WTC11 (cell line): ENCODE results near the gene GNAI1. TPM values are rescaled to one million over a fixed set of nuclear protein-coding genes. Genes with fewer than 3 reads are reported as not detected.

Experiments
- ATAC-seq: fragments of 200-7000 bp; cut with Tn5 transposase; 2 replicates; pipeline ENCODE4 v1.10.0; 2021; ENCODE audit warnings: mild to moderate bottlenecking, moderate library complexity
- CTCF ChIA-PET: fragments of 300-600 bp; sonication (Branson Sonifier 250); formaldehyde crosslinking; loops from one replicate; lab custom pipeline; 2021; ENCODE audit warnings: antibody characterized with exemption; lab: Charles Lee
- POLR2A ChIA-PET: fragments of 350-600 bp; sonication (Branson Sonifier 250); formaldehyde crosslinking; loops from one replicate; lab custom pipeline; 2021; ENCODE audit warnings: antibody characterized with exemption; lab: Charles Lee
- DNase-seq: peaks from one replicate; pipeline ENCODE4 v3.0.0; 2021; ENCODE audit warnings: low spot score
- H3K27ac Mint-ChIP-seq: 2 replicates; pipeline ENCODE4 v1.8.0; 2021; ENCODE audit warnings: mixed read lengths
- H3K27me3 Mint-ChIP-seq: 2 replicates; pipeline ENCODE4 v1.8.0; 2021; ENCODE audit warnings: low read depth, mild to moderate bottlenecking, moderate library complexity, mixed read lengths
- H3K36me3 Mint-ChIP-seq: 2 replicates; pipeline ENCODE4 v1.8.0; 2021; ENCODE audit warnings: mixed read lengths
- H3K4me1 Mint-ChIP-seq: 2 replicates; pipeline ENCODE4 v1.8.0; 2022; ENCODE audit warnings: mixed read lengths
- H3K4me3 Mint-ChIP-seq: 2 replicates; pipeline ENCODE4 v1.8.0; 2021; ENCODE audit warnings: mild to moderate bottlenecking, moderate library complexity, mixed read lengths
- H3K9me3 Mint-ChIP-seq: 2 replicates; pipeline ENCODE4 v1.8.0; 2021; ENCODE audit warnings: mixed read lengths
- ARID4B ChIP-seq: sonication (generic); formaldehyde crosslinking; IDR thresholded peaks from 2 replicates; pipeline ENCODE4 v1.8.0; 2023; ENCODE audit warnings: missing genetic modification reagents, mild to moderate bottlenecking, borderline replicate concordance
- E2F4 ChIP-seq: sonication (generic); formaldehyde crosslinking; IDR thresholded peaks from 2 replicates; pipeline ENCODE4 v1.8.1; 2022; ENCODE audit warnings: low read depth, mild to moderate bottlenecking, moderate library complexity, missing genetic modification reagents, borderline replicate concordance
- E2F5 ChIP-seq: sonication (generic); formaldehyde crosslinking; IDR thresholded peaks from 2 replicates; pipeline ENCODE4 v1.8.1; 2022; ENCODE audit warnings: mild to moderate bottlenecking, moderate library complexity, missing genetic modification reagents
- ETV6 ChIP-seq: sonication (generic); formaldehyde crosslinking; IDR thresholded peaks from 2 replicates; pipeline ENCODE4 v1.8.1; 2022; ENCODE audit warnings: mild to moderate bottlenecking, missing genetic modification reagents
- GRHL2 ChIP-seq: fragments of 250-450 bp; sonication (Bioruptor Pico); IDR thresholded peaks from 2 replicates; pipeline ENCODE4 v1.8.0; 2022; ENCODE audit warnings: mild to moderate bottlenecking, moderate library complexity; ENCODE audit not compliant: insufficient replicate concordance, severe bottlenecking
- NFE2L1 ChIP-seq: sonication (generic); formaldehyde crosslinking; IDR thresholded peaks from 2 replicates; pipeline ENCODE4 v1.8.1; 2023; ENCODE audit warnings: missing genetic modification reagents
- NFYB ChIP-seq: sonication (generic); formaldehyde crosslinking; conservative IDR thresholded peaks from 2 replicates; pipeline ENCODE4 v1.8.0; 2022; ENCODE audit warnings: low read depth, missing genetic modification reagents
- NR3C1 ChIP-seq: sonication (generic); formaldehyde crosslinking; conservative IDR thresholded peaks from 2 replicates; pipeline ENCODE4 v1.8.1; 2023; ENCODE audit warnings: low read depth, mild to moderate bottlenecking, missing genetic modification reagents
- ZNF138 ChIP-seq: sonication (generic); formaldehyde crosslinking; conservative IDR thresholded peaks from 2 replicates; pipeline ENCODE4 v1.8.1; 2022; ENCODE audit warnings: mild to moderate bottlenecking, moderate library complexity, missing genetic modification reagents
- ZNF219 ChIP-seq: sonication (generic); formaldehyde crosslinking; IDR thresholded peaks from 2 replicates; pipeline ENCODE4 v1.8.0; 2023; ENCODE audit warnings: missing genetic modification reagents, mild to moderate bottlenecking, borderline replicate concordance
- ZNF423 ChIP-seq: fragments of 250-450 bp; sonication (Bioruptor Pico); IDR thresholded peaks from 2 replicates; pipeline ENCODE4 v2.1.2; 2022; ENCODE audit warnings: mild to moderate bottlenecking, moderate library complexity
- total RNA-seq: library from RNA; stranded (reverse); gene quantifications from 3 replicates; pipeline ENCODE4 v1.2.3, GENCODE V29; 2021
- TF ChIP-seq, protein P1 (sequence below): sonication (generic); formaldehyde crosslinking; IDR thresholded peaks from 2 replicates; pipeline ENCODE4 v1.8.1; 2023; ENCODE audit warnings: mild to moderate bottlenecking, missing genetic modification reagents, moderate library complexity
- TF ChIP-seq, protein P2 (sequence below): sonication (generic); formaldehyde crosslinking; IDR thresholded peaks from 2 replicates; pipeline ENCODE4 v1.8.1; 2023; ENCODE audit warnings: mild to moderate bottlenecking, missing genetic modification reagents, moderate library complexity
- TF ChIP-seq, protein P3 (sequence below): sonication (generic); formaldehyde crosslinking; IDR thresholded peaks from 2 replicates; pipeline ENCODE4 v1.8.1; 2023; ENCODE audit warnings: mild to moderate bottlenecking, moderate library complexity, missing genetic modification reagents
- TF ChIP-seq, protein P4 (sequence below): fragments of 250-450 bp; sonication (Bioruptor Pico); IDR thresholded peaks from 2 replicates; pipeline ENCODE4 v1.9.0; 2021; ENCODE audit warnings: mild to moderate bottlenecking

The GNAI1 gene
- total RNA-seq, 1 experiment from 2014 or later = 26.7 TPM

- Mint-ChIP-seq H3K27ac (peak overlapping the region; percentile 28), H3K4me1 (peaks cover 62% of the 10 kb centered on the region), H3K27me3 (no peaks in the 10 kb centered on the region)
- no peak for DNase-seq
- TF ChIP-seq GRHL2 (CRISPR knock-in tag) = no peak
- TF ChIP-seq NFE2L1 (CRISPR knock-in tag) = no peak
- TF ChIP-seq, protein P1, sequence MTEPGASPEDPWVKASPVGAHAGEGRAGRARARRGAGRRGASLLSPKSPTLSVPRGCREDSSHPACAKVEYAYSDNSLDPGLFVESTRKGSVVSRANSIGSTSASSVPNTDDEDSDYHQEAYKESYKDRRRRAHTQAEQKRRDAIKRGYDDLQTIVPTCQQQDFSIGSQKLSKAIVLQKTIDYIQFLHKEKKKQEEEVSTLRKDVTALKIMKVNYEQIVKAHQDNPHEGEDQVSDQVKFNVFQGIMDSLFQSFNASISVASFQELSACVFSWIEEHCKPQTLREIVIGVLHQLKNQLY (CRISPR knock-in tag) = no peak
- TF ChIP-seq ARID4B (CRISPR knock-in tag) = no peak
- no peak for TF ChIP-seq ZNF219 (CRISPR knock-in tag)
- TF ChIP-seq, protein P2, sequence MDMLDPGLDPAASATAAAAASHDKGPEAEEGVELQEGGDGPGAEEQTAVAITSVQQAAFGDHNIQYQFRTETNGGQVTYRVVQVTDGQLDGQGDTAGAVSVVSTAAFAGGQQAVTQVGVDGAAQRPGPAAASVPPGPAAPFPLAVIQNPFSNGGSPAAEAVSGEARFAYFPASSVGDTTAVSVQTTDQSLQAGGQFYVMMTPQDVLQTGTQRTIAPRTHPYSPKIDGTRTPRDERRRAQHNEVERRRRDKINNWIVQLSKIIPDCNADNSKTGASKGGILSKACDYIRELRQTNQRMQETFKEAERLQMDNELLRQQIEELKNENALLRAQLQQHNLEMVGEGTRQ (CRISPR knock-in tag) = no peak
- no peak for TF ChIP-seq NR3C1
- TF ChIP-seq, protein P3, sequence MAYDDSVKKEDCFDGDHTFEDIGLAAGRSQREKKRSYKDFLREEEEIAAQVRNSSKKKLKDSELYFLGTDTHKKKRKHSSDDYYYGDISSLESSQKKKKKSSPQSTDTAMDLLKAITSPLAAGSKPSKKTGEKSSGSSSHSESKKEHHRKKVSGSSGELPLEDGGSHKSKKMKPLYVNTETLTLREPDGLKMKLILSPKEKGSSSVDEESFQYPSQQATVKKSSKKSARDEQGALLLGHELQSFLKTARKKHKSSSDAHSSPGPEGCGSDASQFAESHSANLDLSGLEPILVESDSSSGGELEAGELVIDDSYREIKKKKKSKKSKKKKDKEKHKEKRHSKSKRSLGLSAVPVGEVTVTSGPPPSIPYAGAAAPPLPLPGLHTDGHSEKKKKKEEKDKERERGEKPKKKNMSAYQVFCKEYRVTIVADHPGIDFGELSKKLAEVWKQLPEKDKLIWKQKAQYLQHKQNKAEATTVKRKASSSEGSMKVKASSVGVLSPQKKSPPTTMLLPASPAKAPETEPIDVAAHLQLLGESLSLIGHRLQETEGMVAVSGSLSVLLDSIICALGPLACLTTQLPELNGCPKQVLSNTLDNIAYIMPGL (CRISPR knock-in tag) = no peak
- no peak for TF ChIP-seq ZNF138
- TF ChIP-seq, all 79 proteins: peak for 0
- Mint-ChIP-seq H3K9me3 (peaks cover 8% of the 10 kb centered on the region), H3K4me3 (no peak overlapping the region), H3K36me3 (peaks cover 8% of the 10 kb centered on the region)
- CTCF ChIA-PET = no interaction called here
- POLR2A ChIA-PET = no interaction called here
- ATAC-seq = no peak; the same call in 1 of the 2 replicates
Observed at GRCh38 chr7:80170445-80170844, 35.8 kb downstream of the GNAI1 start.

DNA sequence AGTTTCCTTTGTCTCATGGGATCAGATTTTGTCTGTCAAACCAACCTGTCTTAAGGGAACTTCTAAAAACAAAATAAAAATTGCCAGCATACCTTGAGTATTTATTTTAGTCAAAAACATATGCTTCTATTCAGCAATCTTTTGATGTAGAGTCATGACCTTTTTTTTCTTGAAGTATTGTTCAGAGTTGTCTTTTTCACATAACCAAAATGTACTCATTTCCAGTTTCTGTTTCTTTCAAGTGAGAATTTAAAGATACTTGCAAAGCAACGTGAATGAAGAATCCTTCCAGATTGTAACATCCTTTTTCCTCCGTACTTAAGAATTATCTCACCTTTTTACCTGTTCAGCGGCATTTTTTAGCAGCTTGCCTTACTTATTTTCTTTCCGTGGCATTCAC is 37.8 kb downstream of the GNAI1 start:
- ChIA-PET CTCF (no interaction called here), POLR2A (no interaction called here)
- peak overlapping the region; percentile 93 for H3K27ac Mint-ChIP-seq
- peak overlapping the region; percentile 37 for H3K4me3 Mint-ChIP-seq
- DNase-seq (no peak), ATAC-seq (no peak)
- peaks cover 12% of the 10 kb centered on the region for H3K36me3 Mint-ChIP-seq
- peaks cover 58% of the 10 kb centered on the region for H3K4me1 Mint-ChIP-seq
- H3K27me3 Mint-ChIP-seq = no peaks in the 10 kb centered on the region
- TF ChIP-seq ETV6 (CRISPR knock-in tag) = no peak
- TF ChIP-seq E2F4 (CRISPR knock-in tag) = no peak
- TF ChIP-seq ZNF423 (CRISPR knock-in tag) = no peak
- TF ChIP-seq, protein P4, sequence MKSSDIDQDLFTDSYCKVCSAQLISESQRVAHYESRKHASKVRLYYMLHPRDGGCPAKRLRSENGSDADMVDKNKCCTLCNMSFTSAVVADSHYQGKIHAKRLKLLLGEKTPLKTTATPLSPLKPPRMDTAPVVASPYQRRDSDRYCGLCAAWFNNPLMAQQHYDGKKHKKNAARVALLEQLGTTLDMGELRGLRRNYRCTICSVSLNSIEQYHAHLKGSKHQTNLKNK (CRISPR knock-in tag) = no peak
- no peak for TF ChIP-seq NFYB (CRISPR knock-in tag)
- no peak for TF ChIP-seq E2F5 (CRISPR knock-in tag)
- peaks cover 8% of the 10 kb centered on the region for H3K9me3 Mint-ChIP-seq
